PC-3 (cell line): ENCODE results near the gene CHD6. TPM values are rescaled to one million over a fixed set of nuclear protein-coding genes. Genes with fewer than 3 reads are reported as not detected.

ENCODE experiments used
- ATAC-seq: fragments of 200-7000 bp; cut with Tn5 transposase; 2 replicates; pipeline ENCODE4 v1.9.1; 2020; ENCODE audit warnings: mild to moderate bottlenecking, moderate library complexity
- BruUV-seq: library from RNA; stranded (reverse); fragments of 400-500 nt; replicated peaks from 2 replicates; lab custom pipeline; 2021; lab: Mats Ljungman, UMichigan
- CTCF ChIA-PET: fragments of 300-600 bp; sonication (Branson Sonifier 250); formaldehyde crosslinking; loops from one replicate; lab custom pipeline; 2022; ENCODE audit warnings: antibody characterized with exemption; lab: Charles Lee
- POLR2A ChIA-PET: fragments of 300-600 bp; sonication (Branson Sonifier 250); formaldehyde crosslinking; loops from one replicate; lab custom pipeline; 2022; ENCODE audit warnings: antibody characterized with exemption; ENCODE audit not compliant: unreplicated experiment; lab: Charles Lee
- DNase-seq: peaks from one replicate; pipeline ENCODE4 v3.0.0-alpha.2; 2015
- H2AFZ ChIP-seq: fragments of 300-600 bp; sonication (generic); 2 replicates; pipeline ENCODE4 v1.6.0; 2016; ENCODE audit warnings: antibody characterized with exemption, low read length
- H3F3A ChIP-seq: fragments of 300-600 bp; sonication (generic); one replicate; pipeline ENCODE4 v1.6.0; 2017; ENCODE audit warnings: antibody characterized with exemption, low read length, control low read depth, mild to moderate bottlenecking; ENCODE audit not compliant: unreplicated experiment
- H3K27ac ChIP-seq: fragments of 300-600 bp; sonication (generic); 2 replicates; pipeline ENCODE4 v1.5.1; 2016; ENCODE audit warnings: mild to moderate bottlenecking, low read length
- H3K27me3 ChIP-seq: fragments of 300-600 bp; sonication (generic); 2 replicates; pipeline ENCODE4 v1.6.1; 2016; ENCODE audit warnings: low read length, mixed read lengths
- H3K36me3 ChIP-seq: fragments of 300-600 bp; sonication (generic); 2 replicates; pipeline ENCODE4 v1.6.1; 2016; ENCODE audit warnings: low read depth, mixed run types, low read length, mixed read lengths
- H3K4me1 ChIP-seq: fragments of 300-600 bp; sonication (generic); 2 replicates; pipeline ENCODE4 v1.5.1; 2016; ENCODE audit warnings: low read length; ENCODE audit not compliant: insufficient read depth
- H3K4me2 ChIP-seq: fragments of 300-600 bp; sonication (generic); 2 replicates; pipeline ENCODE4 v1.6.0; 2016; ENCODE audit warnings: low read length
- H3K4me3 ChIP-seq: fragments of 300-600 bp; sonication (generic); 2 replicates; pipeline ENCODE4 v1.5.1; 2016; ENCODE audit warnings: mild to moderate bottlenecking, low read length, mixed read lengths
- H3K79me2 ChIP-seq: fragments of 300-600 bp; sonication (generic); 2 replicates; pipeline ENCODE4 v1.6.1; 2017; ENCODE audit warnings: low read length, mixed read lengths
- H3K9ac ChIP-seq: fragments of 300-600 bp; sonication (generic); 2 replicates; pipeline ENCODE4 v1.6.0; 2016; ENCODE audit warnings: mild to moderate bottlenecking, low read length
- H3K9me2 ChIP-seq: fragments of 300-600 bp; sonication (generic); replicated peaks from 2 replicates; pipeline ENCODE4 v1.6.1; 2016; ENCODE audit warnings: mixed run types, low read length, mixed read lengths
- H3K9me3 ChIP-seq: fragments of 300-600 bp; sonication (generic); 2 replicates; pipeline ENCODE4 v1.6.1; 2016; ENCODE audit warnings: low read length, mixed read lengths
- H4K20me1 ChIP-seq: fragments of 300-600 bp; sonication (generic); 2 replicates; pipeline ENCODE4 v1.6.1; 2016; ENCODE audit warnings: low read length, mixed read lengths
- CTCF ChIP-seq: fragments of 300-600 bp; sonication (generic); conservative IDR thresholded peaks from 2 replicates; pipeline ENCODE4 v1.5.1; 2017; ENCODE audit warnings: antibody characterized with exemption, low read depth, mild to moderate bottlenecking, low read length
- EZH2 ChIP-seq: fragments of 300-600 bp; sonication (generic); IDR thresholded peaks from one replicate; pipeline ENCODE4 v1.6.1; 2017; ENCODE audit warnings: antibody characterized with exemption, mild to moderate bottlenecking, low read length; ENCODE audit not compliant: unreplicated experiment
- EZH2phosphoT487 ChIP-seq: fragments of 300-600 bp; sonication (generic); IDR thresholded peaks from 2 replicates; pipeline ENCODE4 v1.6.1; 2018; ENCODE audit warnings: mild to moderate bottlenecking, antibody characterized with exemption, low read length, borderline replicate concordance
- intact Hi-C: fragments of 100-400 bp; cut with micrococcal nuclease; formaldehyde crosslinking; loops from 2 replicates; pipeline ENCODE4 v1.9.0; 2023
- total RNA-seq: library from RNA; depleted of rRNA; stranded (reverse); fragments of >200 nt; gene quantifications from 2 replicates; pipeline ENCODE4 v1.2.3, GENCODE V29; 2014

The CHD6 gene
- total RNA-seq, 1 experiment from 2014 or later: 19.5 TPM

GRCh38 chr20:41447006-41447405, 171.2 kb downstream of the CHD6 start:
- Histone ChIP-seq H3K36me3 (peaks cover 25% of the 10 kb centered on the region; the same call in 1 of the 2 replicates), H3K4me3 (no peak overlapping the region), H4K20me1 (no peaks in the 10 kb centered on the region), H3F3A (no peaks in the 10 kb centered on the region), H3K79me2 (no peaks in the 10 kb centered on the region), H3K9me2 (no peaks in the 10 kb centered on the region), H3K9me3 (no peaks in the 10 kb centered on the region), H3K27ac (no peak overlapping the region), H3K27me3 (no peaks in the 10 kb centered on the region), H3K9ac (no peak overlapping the region), H2AFZ (no peak overlapping the region), H3K4me1 (no peaks in the 10 kb centered on the region), H3K4me2 (no peak overlapping the region)
- DNase-seq (no peak), ATAC-seq (no peak)
- POLR2A ChIA-PET: no interaction called here
- intact Hi-C loops: no loop called here
- CTCF ChIA-PET: no interaction called here
- no peak for TF ChIP-seq EZH2
- no peak for TF ChIP-seq EZH2phosphoT487
- no peak for TF ChIP-seq CTCF
- BruUV-seq: no TSS peak

GRCh38 chr20:41446456-41446855, 171.7 kb downstream of the CHD6 start:
- no peak for ATAC-seq
- H3K4me1 ChIP-seq: no peaks in the 10 kb centered on the region
- no peaks in the 10 kb centered on the region for H3K27me3 ChIP-seq
- no TSS peak for BruUV-seq
- no peak overlapping the region for H3K27ac ChIP-seq
- H3F3A ChIP-seq: no peaks in the 10 kb centered on the region
- no peak for TF ChIP-seq EZH2phosphoT487
- TF ChIP-seq CTCF: no peak
- no peak for TF ChIP-seq EZH2
- no peak overlapping the region for H3K4me3 ChIP-seq
- ChIA-PET POLR2A (no interaction called here), CTCF (no interaction called here)
- no peak overlapping the region for H3K9ac ChIP-seq
- H3K79me2 ChIP-seq: no peaks in the 10 kb centered on the region
- H3K9me3 ChIP-seq: no peaks in the 10 kb centered on the region
- DNase-seq: no peak
- peaks cover 22% of the 10 kb centered on the region; the same call in 1 of the 2 replicates for H3K36me3 ChIP-seq
- no peaks in the 10 kb centered on the region for H4K20me1 ChIP-seq
- no peak overlapping the region for H3K4me2 ChIP-seq
- H3K9me2 ChIP-seq: no peaks in the 10 kb centered on the region
- intact Hi-C loops: no loop called here
- no peak overlapping the region for H2AFZ ChIP-seq

- CTCF ChIA-PET: no interaction called here
- no TSS peak for BruUV-seq
- no peaks in the 10 kb centered on the region for H3K27me3 ChIP-seq
- ATAC-seq (no peak), DNase-seq (no peak)
- no peaks in the 10 kb centered on the region for H3K4me1 ChIP-seq
- no peak overlapping the region for H2AFZ ChIP-seq
- H3F3A ChIP-seq: no peaks in the 10 kb centered on the region
- no peak overlapping the region for H3K9ac ChIP-seq
- H3K27ac ChIP-seq: no peak overlapping the region
- H3K4me2 ChIP-seq: no peak overlapping the region
- no peaks in the 10 kb centered on the region for H4K20me1 ChIP-seq
- intact Hi-C loops: no loop called here
- H3K9me3 ChIP-seq: no peaks in the 10 kb centered on the region
- H3K79me2 ChIP-seq: no peaks in the 10 kb centered on the region
- POLR2A ChIA-PET: no interaction called here
- TF ChIP-seq EZH2: no peak
- no peak for TF ChIP-seq EZH2phosphoT487
- no peak for TF ChIP-seq CTCF
- no peak overlapping the region for H3K4me3 ChIP-seq
- H3K36me3 ChIP-seq: peaks cover 26% of the 10 kb centered on the region
- H3K9me2 ChIP-seq: no peaks in the 10 kb centered on the region
Observed at GRCh38 chr20:41444821-41445220, 173.4 kb downstream of the CHD6 start.
